ENCODE data around the gene ACYP2.
"Not testable (repeated sequence)": the region's sequence is repeated elsewhere in the genome, so short reads cannot be mapped to it uniquely, and the experiment has no call there.

Gene ACYP2

GRCh38 chr2:54115284-54116137 lies at the start of gene ACYP2:
Gene ACYP2, plus strand, starts transcription at chr2:54115615.
- DNase-seq: peak; percentile 90

DNA sequence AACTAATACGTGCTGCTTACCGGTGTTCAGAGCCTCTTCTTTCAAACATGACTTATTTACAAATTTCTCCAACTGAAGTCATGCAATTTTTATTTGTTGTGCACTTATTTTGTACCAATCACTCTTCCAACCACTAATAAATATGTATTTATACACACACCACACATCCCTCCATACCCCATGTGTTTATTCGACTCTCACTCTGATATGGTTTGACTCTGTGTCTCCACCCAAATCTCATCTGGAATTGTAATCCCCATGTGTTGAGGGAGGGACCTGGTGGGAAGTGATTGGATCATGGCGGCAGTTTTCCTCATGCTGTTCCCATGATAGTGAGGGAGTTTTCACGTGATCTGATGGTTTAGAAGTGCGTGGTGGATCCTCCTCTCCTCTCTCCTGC lies 49.5 kb upstream of the ACYP2 start:
- DNase-seq: no peak

DNA sequence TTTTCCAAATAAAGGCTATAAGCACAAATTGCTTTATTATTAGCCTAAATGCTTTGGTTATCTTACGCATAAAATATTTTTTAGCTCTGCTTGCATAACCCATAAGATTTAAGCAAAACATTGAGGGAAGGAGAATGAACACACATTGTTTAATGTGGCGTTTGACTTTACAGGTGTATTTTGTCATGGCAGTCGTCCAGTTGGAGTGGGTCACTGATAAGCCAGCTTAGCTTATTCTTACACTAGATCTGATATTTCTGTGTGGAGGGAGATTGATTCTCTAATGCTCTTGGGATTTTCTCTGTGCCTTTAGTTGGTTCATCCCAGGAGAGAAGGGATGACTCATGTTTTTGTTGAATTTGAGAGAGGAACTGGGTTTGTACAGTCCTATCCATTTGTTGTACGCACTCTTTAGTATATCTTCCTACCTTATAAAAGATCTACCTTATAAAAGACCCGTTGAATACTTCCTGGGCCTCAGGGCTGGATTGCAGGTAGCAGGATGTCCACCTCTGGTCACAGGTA lies 47.5 kb upstream of the ACYP2 start:
- no peak for DNase-seq

DNA sequence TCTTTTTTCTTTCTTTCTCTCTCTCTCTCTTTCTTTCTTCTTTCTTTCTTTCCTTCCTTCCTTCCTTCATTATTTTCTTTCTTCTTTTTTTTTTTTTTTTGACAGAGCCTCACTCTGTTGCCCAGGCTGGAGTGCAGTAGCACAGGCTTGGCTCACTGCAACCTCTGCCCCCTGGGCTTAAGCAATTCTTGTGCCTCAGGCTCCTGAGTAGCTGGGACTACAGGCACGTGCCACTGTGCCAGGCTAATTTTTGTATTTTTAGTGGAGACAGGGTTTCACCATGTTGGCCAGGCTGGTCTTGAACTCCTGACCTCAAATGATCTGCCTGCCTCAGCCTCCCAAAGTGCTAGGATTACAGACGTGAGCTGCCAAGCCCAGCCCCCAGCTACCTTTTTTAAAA lies 42.9 kb upstream of the ACYP2 start:
- DNase-seq: not testable (repeated sequence)

DNA sequence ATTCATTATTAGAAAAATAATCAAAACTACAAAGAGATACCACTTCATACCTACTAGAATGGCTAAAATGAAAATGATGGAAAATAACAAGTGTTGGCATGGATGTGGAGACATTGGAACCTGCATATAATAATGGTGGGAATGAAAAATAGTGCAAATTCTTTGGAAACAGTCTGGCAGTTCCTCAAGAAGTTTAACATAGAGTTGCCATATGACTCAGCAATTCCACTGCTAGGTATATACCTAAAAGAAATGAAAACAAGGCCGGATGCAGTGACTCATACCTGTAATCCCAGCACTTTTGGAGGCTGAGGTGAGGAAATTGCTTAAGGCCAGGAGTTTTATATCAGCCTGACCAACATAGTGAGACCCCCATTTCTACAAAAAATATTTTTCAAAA lies 41.6 kb upstream of the ACYP2 start:
- DNase-seq: no peak

DNA sequence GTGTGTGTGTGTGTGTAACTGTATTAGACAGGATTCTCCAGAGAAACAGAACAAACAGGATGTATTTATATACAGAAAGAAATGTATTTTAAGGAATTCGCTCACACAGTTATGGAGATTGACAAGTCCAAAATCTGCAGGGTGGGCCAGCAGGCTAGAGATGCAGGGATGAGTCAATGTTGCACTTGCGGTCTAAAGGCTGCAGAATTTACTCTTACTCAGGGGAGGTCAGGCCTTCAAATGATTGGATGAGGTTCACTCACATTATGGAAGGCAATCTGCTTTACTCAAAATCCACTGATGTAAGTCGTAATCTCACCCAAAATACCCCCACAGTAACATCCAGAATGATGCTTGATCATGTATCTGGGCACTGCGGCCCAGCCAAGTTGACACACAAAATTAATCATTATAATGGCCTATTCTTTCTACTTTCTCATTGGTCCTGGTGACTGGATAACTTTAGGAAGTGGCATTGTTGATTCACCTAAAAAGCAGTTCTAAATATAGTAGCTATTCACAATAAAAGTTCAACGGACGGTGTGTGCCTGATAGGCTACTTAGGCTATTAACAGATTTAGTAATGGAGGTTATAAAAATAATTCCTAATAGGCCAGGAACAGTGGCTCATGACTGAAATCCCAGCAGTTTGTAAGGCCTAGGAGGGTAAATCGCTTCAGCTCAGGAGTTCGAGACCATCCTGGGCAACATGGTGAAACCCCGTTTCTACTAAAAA lies 40.6 kb upstream of the ACYP2 start:
- no peak for DNase-seq

DNA sequence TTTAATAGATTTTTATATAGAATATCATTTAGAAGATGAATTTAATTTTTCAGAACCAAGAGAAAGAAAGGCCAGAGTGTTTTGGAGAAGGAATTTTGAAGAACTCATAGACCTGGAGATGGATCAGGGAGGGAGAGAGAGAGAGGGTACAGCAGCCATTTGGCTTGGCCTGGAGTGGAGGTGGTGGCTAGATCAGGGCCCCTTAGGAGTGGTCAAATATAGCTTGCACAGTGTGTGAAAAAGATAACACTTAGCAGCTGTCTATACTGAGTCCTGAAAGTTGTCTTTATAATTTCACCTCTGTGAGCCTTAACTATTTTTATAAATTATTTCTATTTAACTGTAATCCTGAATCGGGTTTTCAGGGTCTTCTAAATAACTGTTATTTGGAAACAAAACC lies 38.8 kb upstream of the ACYP2 start:
- DNase-seq: no peak

GRCh38 chr2:54077088-54077900 lies 38.1 kb upstream of the ACYP2 start:
- DNase-seq: no peak

- DNase-seq: no peak
These were observed 36.1 kb upstream of the ACYP2 start for GRCh38 chr2:54079331-54079730.

DNA sequence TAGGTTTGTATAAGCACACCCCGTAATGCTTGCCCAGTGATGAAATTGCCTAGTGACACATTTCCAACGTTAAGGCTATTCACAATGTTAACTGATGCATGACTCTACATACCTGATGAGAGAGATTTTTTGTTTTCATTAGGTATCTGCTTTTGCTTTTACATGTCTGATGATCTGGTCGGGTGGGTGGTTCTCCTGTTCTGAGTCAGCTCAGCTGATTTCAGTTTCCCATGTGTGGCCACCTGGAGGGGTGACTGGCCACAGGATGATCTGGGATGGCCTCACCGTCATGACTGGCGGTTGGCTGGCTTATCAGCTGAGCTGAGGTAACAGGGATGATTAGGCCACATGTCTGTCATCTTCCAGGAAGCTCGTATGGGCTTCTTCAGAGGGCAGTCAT lies 33.8 kb upstream of the ACYP2 start:
- DNase-seq: no peak

DNA sequence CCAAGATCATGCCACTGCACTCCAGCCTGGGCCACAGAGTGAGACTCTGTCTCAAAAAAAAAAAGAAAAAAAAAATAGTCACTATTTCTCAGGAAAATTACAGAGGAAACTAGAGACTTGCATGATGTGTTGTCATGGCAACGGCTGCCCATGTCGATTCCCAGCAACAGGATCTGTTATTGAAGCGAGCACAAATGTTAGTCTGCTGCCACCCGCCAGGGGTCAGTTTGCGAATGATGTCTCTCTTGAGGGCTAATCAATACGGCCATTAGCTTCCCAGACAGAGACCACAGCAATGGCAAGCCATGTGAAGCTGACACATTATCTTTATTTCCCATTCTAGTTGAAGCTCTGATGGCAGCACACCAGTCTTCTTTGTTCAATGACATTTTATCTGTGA lies 32.4 kb upstream of the ACYP2 start:
- DNase-seq: no peak

- no peak for DNase-seq
These were observed 32.0 kb upstream of the ACYP2 start for GRCh38 chr2:54083445-54083844.

GRCh38 chr2:54084600-54084999 lies 30.8 kb upstream of the ACYP2 start:
- DNase-seq: no peak

- no peak for DNase-seq
These were observed 30.3 kb upstream of the ACYP2 start for GRCh38 chr2:54085069-54085468.

DNA sequence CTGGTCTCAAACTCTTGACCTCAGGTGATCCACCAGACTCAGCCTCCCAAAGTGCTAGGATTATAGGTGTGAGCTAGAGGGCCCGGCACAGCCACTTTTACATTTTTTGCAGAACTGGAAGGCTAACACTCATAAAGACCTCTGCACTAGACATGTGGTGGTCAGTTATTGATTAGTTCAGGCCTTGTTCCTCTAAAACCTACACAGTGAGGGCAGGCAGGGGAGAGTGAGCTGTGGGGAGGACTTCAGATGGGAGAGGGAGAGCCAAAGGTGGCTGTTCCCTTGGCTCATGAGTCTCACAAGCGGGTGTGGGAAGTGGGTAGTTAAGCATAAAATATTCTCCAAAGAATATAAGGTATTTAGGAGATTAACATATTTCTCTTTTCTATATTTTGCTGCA lies 29.3 kb upstream of the ACYP2 start:
- no peak for DNase-seq

GRCh38 chr2:54088191-54088634 lies 27.2 kb upstream of the ACYP2 start:
- no peak for DNase-seq

GRCh38 chr2:54088719-54089118 lies 26.7 kb upstream of the ACYP2 start:
- no peak for DNase-seq

- no peak for DNase-seq
These were observed 24.8 kb upstream of the ACYP2 start for GRCh38 chr2:54090521-54091117.

- DNase-seq: no peak
These were observed 22.5 kb upstream of the ACYP2 start for GRCh38 chr2:54092940-54093339.

- not testable (repeated sequence) for DNase-seq
These were observed 20.0 kb upstream of the ACYP2 start for GRCh38 chr2:54095406-54095805.

GRCh38 chr2:54096141-54096540 lies 19.3 kb upstream of the ACYP2 start:
- DNase-seq: not testable (repeated sequence)

DNA sequence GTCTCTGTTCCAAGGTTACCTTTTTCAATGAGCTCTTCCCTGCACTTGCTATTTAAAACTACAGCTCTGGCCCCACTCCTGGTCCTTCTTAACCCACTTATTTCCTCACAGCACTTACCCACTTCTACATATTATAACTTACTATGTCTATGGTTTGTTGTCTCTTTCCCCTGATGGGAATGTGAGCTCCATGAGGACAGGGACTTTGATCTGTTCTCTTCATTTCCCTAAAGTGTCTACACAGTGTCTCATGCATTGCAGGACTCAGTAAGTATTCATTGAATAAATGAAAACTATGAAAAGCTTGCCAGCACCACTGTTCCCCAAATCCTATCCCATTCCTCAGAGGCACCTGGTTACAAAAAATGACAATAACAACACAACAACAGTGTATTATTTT lies 18.3 kb upstream of the ACYP2 start:
- DNase-seq: no peak

DNA sequence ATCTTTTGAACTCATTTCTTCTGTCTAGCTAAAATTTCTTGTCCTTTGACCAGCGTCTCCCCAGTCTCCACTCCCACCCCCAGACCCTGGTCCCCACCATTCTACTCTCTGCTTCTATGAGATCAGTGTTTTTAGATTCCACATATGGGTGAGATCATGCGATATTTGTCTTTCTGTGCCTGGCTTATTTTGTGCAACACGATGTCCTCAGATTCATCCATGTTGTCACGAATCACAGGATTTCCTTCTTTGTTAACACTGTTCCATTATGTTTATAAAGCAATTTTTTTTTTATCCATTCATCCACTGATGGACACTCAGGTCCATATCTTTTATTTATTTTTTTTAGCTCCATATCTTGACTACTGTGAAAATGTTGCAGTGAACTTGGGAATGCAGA lies 16.0 kb upstream of the ACYP2 start:
- DNase-seq: no peak
